HG03196 (cell line): ENCODE measurements around the gene TRABD2B.

Source experiments
- ATAC-seq: cut with Tn5 transposase; IDR thresholded peaks from one replicate; pipeline ENCODE4 v1.9.1; 2021; ENCODE audit not compliant: unreplicated experiment

The TRABD2B gene

DNA sequence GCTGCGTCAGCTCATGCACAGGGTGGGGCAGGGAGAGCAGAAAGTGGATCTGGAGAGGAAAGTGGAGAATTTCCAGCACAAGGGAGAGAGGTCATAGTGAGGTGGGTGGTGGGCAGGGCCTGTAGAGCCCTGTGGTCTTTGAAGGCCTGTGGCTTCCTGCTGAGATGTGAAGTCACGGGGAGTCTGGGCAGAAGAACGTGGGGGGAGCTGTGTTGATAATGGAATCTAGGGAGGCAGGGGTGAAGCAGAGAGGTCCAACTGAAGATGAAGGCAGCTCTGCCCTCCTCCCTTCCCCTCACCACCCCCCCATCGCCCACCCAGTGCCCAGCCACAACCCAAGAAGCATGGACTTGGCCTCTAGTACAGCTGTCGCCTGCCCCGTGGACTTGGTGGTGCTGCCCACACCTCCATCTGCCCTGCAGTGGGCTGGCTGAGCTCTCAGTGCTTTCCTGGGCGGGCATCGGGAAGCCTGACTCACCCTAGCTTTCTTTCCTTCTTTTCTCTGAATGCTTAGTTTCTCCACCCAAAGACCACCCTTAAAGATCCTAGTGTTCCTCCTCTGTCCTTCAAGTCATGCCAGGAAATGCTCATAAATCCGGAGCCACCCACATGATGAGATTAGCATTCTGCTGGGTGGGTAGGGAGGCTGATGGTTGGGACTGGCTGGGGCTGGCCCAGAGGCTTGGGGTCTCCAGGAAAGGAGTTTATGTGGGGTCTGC lies 186.1 kb downstream of the TRABD2B start:
- no peak for ATAC-seq

DNA sequence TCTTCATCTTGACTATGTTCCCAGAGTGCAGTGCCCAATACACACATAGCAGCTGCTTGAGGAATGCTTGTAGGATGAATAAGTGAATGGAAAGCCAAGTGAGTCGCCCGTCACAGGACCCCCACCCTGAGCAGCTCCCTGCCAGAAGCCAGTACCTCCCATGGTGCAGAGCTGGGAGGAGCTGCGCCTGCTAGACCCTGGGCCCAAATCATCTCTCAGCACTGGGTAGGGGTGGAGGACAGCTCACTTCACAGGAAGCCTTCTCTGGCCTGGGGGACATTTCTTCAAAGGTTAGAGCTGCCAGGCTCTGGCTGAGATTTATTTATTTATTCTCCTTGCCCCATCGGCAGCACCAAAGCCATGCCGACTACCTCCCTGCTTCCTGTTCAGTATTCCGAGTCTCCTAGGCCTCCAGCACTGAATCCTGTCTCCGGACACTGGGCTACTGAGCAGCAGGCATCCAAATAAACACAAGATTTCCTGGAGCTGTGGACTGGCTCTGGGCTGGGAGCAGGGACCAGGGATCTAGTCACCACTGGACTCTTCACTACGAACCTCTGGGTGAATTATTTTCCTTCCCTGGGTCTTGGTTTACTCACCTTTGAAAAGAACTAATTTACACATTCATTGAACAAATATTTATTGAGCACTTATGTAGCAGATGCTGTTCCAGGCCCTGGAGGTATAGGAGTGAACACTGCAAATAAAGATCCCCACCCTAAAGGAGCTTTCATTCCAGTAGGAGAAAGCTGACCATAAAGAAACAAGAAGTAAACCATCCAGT lies 187.7 kb downstream of the TRABD2B start:
- ATAC-seq, result no peak

DNA sequence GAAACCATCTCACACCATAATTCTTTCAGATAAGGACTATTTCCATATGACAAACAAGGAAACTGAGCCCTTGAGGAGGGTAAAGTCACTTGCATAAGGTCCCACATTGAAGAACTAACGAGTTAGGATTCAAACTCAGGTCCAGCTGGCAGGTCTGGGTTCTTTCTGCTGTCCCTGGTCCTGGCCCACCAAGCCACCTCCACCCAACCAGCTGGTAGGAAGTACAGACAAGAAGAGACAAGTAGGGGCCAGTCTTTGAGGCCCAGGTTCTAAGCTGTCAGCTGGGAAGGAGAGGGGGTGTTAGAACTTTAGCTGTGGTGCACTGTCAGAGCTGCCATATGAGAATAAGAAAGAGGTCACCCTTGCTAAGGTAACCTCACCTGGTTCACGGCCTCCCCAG lies 188.6 kb downstream of the TRABD2B start:
- ATAC-seq, result no peak

DNA sequence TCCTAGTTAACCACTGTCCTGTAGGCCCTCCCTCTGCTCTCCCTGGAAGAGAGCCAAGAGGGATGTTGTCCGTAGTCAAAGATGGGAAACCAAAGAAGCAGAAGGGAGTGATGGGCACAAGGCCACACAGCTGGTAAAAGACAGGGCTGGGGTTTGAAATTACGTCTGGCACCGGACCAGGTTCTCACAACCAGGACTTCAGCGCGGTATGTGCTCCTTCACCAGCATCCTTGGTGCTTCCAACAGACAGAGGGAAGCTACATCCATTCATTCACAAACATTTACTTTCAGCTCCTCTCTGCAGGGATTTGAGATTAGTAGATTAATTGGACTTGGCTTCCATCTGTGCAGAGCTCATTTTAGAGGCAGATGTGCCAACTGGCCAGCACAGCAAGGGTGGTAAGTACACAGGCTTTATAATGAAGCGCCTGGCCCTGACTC lies 191.2 kb downstream of the TRABD2B start:
- no peak for ATAC-seq

DNA sequence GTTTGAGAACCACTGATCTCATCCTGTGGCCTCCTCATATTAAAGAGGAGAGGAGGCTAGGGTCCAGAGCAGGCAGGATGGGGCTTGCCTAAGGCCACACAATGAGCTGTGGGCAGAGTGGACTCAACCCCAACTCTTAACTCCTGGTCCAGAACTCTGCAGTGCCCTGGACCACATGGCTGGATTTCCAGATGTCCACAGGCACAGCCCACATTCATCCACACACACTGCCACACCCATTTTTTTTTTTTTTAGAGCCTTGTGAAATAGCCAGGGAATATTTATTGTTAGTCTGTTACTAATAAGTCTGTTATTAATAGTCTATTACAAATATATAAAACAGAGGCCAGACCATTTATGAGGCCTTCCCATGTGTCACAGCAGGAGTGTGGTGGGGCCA lies 192.2 kb downstream of the TRABD2B start:
- ATAC-seq, result no peak

DNA sequence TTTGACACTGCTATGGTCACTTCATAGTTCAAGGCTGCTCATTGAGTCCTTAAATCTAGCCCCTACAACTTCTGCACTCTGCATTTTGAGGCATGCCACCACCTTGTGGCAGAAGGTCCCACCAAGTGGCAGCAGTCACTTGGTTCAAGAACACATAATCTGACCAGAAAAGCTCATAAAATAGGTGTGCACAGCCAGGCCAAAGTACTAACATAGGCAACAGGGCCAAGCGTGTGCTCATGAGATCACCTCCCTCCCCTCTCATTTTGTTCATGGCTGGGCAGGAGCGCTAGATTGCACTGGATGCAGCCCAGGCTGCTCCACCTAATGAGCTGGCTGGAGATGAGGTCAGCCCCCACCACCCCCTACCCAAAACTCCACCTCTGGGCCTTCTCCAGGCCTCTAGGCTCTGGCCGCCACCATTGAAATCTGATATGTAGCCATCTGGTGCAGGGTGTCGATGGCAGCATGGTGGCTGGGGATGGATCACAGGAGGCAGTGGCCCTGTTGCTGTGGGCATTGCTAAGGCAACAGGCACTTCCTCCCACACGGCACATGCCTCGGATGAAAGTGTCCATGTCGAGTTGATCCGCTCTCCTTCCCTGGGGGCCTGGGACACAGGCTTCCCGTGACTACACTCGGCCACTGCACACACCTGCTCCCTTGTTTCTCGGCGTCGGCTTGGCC lies 193.2 kb downstream of the TRABD2B start:
- no peak for ATAC-seq

DNA sequence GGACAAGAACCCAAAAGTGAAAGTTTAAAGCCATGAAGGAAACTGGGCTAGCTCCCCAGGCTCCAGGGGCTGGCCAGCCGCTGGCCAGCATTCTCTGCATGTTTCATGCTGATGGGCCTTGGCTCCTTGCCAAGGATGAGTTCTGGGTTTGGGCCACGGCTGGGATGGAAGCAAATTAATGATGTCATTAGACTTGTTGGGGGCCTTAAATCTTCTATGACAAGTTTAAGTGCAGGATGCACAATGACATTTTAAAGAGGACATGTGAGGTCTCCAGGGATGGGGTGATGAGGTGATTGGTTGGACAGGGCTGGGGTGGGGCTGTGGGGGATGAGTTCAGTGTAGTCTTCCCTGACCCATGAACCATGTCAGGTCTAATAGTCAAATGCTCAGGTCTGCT lies 199.6 kb downstream of the TRABD2B start:
- no peak for ATAC-seq

DNA sequence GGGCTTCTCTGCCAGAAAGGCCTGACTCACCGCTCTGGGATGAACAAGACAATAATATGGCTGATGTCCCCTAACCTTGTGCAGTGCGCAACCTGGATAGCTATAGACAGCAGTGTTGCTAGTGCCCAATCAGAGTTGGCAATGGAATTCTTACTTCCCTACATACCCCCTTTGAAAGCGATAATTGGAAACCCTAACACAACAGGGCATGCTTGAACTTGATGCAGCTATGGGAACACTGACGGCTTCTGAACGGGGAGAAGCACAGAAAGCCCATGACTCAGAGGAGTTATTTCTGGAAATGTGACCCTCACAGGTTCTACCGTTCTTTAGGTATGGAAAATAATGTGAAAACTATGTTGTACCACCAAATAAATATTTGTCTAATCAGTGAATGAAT lies 200.6 kb downstream of the TRABD2B start:
- ATAC-seq, result no peak

DNA sequence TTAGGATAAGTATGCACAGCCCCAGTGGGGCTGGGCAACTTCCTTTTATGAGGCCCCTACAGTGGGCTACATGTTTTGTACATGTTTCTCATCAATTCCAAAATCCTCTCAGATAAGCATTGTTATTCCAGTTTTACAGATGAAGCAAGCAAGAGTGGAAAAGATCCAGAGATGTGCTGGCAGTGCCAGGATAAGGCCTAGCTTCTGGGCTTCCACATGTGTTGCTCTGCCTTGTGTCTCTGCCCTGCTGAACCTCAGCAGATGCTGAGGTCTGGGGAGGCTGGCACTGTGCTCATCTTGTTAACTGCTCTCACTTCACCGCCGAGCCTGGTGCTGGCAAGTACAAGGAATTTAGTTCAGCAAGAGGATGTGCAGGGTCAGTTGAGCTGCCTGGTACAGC lies 202.1 kb downstream of the TRABD2B start:
- no peak for ATAC-seq

DNA sequence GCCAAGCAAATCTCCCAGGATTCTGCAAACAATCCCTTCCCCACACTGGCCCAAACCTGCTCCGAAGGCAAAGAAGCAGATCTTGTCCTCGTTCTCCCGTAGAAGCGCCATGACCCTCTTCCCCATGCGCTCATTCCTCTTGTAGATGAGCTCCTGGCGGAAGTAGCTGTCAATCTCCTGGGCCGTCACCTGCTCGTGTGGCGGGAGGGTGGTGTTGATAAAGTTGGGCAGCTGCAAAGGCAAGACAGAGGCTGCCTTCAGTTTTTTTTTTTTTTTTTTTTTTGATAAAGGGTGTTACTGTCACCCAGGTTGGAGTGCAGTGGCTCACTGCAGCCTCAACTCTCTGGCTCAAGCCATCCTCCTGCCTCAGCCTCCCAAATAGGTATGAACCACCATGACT lies 202.7 kb downstream of the TRABD2B start:
- ATAC-seq, result no peak

DNA sequence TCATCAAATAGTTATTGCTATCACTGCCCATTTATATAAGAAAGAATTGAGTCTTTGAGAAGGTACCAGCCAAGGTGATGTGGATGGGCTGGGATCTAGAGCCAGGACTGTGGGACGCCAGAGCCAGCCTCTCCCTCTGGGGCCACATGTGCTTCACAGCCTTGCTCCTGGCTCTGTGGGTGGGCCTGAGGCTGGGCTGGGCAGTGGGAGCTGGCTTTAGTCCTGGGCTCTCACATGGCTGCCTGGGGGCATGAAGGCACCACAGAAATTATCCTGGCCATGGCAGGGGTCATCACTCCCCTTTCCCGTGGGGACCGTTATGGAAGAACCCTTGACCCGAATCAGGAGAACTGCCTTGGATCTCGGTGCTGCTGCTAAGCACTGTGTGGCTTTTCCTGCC lies 203.1 kb downstream of the TRABD2B start:
- ATAC-seq, result no peak

DNA sequence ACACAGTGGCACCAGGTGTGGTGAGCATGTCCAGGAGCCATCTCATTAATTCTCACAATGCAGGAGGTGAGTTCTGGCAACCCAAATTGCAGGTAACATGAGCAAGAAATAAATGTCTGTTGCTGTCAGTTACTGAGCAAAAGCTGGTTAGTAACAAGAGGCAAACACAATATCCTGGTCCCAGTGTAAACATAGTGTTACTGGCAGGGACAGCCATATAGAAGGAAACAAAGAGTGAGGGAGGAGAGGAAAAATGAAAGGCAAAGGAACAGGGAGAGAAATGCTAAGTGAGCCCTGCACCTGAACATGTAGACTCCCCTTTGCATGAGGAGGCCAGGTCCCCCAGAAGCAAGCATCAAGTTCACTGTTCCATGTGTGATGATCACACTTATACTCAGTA lies 203.6 kb downstream of the TRABD2B start:
- no peak for ATAC-seq

DNA sequence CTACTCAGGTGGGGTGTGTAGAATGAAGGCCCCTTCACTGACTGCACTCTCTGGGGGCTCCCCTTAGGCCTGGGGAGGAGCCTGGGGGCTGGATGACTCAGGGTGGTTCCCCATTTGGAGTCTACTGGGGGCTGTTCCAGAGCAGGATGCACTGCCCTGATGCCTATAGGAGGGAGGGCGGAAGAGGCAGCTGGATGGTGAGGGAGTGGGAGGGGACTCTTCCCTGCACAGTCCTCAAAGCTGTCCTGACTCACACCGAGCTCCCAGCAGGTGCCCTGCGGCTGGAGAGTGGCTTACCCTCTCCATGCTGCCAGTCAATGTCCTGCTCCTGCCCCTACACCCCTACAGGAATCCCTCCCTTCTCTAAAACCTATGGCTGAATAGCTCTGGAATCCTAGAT lies 204.4 kb downstream of the TRABD2B start:
- no peak for ATAC-seq

DNA sequence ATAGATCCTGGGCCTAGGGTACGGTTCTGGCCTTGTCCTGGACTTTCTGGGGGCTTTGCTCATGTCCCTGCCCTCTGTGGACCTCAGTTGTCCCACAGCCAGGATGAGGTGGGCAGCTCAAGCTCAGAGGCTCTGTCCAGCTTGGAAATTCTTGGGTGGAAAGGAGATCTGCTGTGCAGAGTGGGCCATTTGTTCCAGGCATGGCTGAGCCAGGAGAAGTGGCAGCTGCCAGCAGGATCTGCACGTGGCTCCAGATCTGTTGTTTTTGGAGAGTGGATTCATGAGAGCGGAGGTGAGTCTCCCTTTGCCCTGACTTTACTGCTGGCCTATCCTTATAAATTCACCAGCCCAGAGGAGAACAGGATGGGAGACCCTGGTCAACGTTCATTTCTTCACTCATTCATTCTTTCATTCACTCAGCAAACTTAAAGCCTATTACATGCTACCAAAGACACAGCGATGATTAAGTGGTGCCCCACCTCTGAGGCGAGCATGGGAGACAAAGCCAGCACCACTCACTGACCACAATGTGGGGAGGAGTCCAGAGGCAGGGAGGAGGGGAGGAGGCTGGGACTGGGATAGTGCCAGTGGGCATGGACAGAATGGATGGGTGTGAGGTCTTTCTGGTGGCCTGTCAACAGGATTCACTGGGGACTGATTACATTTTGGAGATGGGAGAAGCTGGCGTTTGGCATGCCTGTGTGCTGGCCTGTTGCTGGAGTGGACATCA lies 205.1 kb downstream of the TRABD2B start:
- ATAC-seq, result no peak

DNA sequence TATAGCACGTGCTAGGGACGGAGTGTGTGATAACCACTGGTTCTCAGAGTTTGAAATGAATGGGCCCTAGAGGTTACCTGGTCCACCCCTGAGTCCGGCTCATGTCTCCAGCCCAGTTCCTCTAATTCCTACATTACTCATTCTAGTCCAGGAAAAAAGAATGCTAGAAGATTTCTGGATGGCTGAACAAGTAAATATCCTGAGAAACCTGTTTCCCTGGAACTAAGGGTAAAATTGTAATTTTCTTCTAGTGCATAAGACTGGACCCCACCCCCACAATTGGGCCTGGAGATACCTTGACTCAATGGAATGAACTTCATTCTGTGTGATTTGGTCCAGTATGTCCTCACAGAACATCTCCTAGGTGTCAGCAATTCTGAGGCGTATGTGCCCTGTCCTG lies 208.4 kb downstream of the TRABD2B start:
- no peak for ATAC-seq

DNA sequence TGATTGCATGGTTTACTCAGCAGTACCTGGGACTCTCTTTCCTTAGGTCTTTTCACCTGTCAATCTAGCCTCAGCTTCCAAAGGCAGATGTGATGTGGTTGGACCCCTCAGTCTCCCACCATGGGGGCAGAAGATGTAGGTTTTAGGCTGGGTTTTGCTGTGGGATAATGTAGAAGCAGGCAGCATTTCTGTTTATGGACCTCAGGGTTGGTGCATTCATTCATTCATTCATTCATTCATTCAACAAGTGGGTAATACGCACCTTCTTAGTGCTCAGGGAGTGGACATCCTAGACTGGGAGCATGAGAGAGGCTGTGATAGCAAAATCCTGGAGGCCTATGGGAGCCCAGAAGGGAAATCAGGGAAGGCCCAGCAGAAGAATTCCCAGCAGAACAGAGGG lies 209.6 kb downstream of the TRABD2B start:
- no peak for ATAC-seq

DNA sequence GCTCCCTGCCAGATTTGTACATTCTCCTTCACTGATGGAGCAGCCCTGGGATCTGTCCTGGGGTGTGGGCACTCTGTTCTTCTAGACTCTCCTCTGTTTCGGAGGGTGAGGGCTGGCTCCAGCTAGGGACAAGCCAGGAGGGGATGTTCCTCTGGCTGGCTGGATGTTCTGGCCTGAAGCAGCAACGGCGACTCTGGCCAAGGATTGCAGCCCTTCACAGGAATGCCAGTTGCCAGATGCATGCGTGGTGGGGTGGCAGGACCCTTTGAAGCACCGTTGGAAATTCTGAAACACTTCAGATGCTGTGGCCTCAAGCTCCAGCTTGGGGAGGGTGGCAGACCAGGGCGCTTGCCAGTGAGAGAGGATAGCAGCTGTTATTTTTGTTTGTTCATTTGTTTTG lies 210.9 kb downstream of the TRABD2B start:
- no peak for ATAC-seq

DNA sequence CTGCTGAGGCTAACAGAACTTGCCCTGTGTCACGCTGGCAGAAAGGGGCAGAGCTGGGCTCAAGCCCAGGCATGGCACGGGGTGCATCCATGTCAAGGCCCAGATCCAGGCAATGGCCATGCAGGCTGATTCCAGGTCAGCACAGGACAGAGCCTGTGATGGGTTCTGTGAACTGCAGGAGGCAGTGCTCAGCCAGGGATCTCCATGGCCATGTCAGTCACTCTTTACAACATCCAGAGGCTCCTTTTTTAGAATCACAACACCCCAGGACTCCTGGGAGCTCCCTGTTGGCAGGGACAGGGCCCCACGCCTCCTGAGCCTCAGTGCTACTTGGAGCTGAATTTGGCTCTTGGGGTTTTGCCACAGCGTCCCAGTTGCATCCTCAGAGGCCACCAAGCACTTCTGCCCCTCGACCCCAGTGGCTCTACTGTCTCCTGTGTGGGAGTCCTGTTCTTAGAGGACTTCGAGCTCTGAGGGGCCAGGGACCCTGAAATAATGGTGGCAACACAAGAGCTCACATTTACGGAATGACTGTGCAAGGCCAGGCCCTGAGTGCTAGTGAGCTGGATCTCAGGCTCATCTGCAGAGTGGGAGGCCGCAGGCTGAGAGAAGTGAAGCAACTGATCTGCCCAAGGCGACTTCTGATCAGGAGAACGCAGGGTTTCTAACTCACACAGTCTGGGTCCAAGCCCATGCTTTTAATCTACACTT lies 211.5 kb downstream of the TRABD2B start:
- ATAC-seq, result no peak

DNA sequence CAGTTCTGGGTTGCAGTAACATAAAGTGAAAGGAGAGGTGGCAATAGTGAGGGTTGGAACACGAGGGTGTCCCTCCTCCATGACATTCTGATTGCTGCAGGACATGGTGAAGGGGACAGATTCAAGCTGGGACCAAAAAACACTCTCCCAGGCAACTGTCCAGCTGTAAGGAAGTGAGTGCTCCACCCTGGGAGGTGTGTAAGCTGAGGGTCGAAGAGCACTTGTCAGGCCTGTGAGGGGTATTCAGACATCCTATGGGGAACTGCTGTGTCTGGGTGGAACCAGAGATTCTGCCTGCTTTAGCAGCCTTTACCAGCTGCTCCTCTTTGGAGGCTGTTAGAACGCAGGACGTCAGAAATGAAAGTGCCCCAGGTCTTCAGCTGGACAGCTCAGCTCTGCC lies 212.1 kb downstream of the TRABD2B start:
- no peak for ATAC-seq

DNA sequence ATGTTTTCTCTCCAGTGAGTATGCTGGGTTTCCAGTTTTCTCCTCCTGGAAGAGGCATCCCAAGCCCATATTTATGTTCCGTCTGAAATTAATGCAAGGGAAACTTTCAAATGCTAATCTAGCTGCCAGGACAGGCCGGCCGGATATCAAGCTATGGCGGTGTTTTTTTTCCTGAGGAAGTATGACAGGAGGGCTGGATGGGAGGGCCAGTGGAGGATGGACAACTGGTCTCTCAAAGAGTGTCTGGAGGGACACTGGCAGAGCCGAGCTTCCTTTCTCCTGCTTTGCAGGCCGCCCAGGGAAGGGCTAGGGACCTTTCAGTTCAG lies 212.7 kb downstream of the TRABD2B start:
- ATAC-seq, result no peak
